DOHH2 (cell line): ENCODE results near the gene SOBP.

ENCODE experiments used
- H3F3A ChIP-seq: fragments of 200-600 bp; sonication (generic), shearing (Covaris generic); 2 replicates; pipeline ENCODE4 v1.6.0; 2016; ENCODE audit warnings: antibody characterized with exemption, mild to moderate bottlenecking; ENCODE audit not compliant: control insufficient read depth, insufficient read depth
- H3K27ac ChIP-seq: fragments of 200-600 bp; sonication (generic); 2 replicates; pipeline ENCODE4 v1.5.1; 2014; ENCODE audit warnings: low read depth, mild to moderate bottlenecking, low read length, moderate library complexity
- H3K27me3 ChIP-seq: fragments of 200-600 bp; sonication (generic); 2 replicates; pipeline ENCODE4 v1.6.1; 2014; ENCODE audit warnings: mild to moderate bottlenecking, low read length, mixed read lengths; ENCODE audit not compliant: control insufficient read depth
- H3K36me3 ChIP-seq: fragments of 200-600 bp; sonication (generic); 2 replicates; pipeline ENCODE4 v1.6.1; 2014; ENCODE audit warnings: mild to moderate bottlenecking, low read length, moderate library complexity, mixed read lengths; ENCODE audit not compliant: control insufficient read depth
- H3K4me1 ChIP-seq: fragments of 200-600 bp; sonication (generic); 2 replicates; pipeline ENCODE4 v1.6.1; 2014; ENCODE audit warnings: mild to moderate bottlenecking, low read length, mixed read lengths; ENCODE audit not compliant: control insufficient read depth
- H3K4me2 ChIP-seq: fragments of 200-600 bp; sonication (generic); 2 replicates; pipeline ENCODE4 v1.6.0; 2014; ENCODE audit warnings: mild to moderate bottlenecking, low read length, moderate library complexity
- H3K4me3 ChIP-seq: fragments of 200-600 bp; sonication (generic); 2 replicates; pipeline ENCODE4 v1.5.1; 2014; ENCODE audit warnings: mild to moderate bottlenecking, low read length, mixed read lengths
- H3K79me2 ChIP-seq: fragments of 200-600 bp; sonication (generic); 2 replicates; pipeline ENCODE4 v1.6.1; 2014; ENCODE audit warnings: mild to moderate bottlenecking, low read length, mixed read lengths; ENCODE audit not compliant: control insufficient read depth
- H3K9me2 ChIP-seq: fragments of 200-600 bp; sonication (generic); replicated peaks from 2 replicates; pipeline ENCODE4 v1.6.1; 2014; ENCODE audit warnings: mild to moderate bottlenecking, low read length, mixed read lengths; ENCODE audit not compliant: control insufficient read depth
- H3K9me3 ChIP-seq: fragments of 200-600 bp; sonication (generic); 2 replicates; pipeline ENCODE4 v1.6.1; 2014; ENCODE audit warnings: antibody characterized with exemption, low read length, mixed read lengths; ENCODE audit not compliant: control insufficient read depth, insufficient read depth
- H4K20me1 ChIP-seq: fragments of 200-600 bp; sonication (generic); 2 replicates; pipeline ENCODE4 v1.6.0; 2014; ENCODE audit warnings: low read depth, mild to moderate bottlenecking, antibody characterized with exemption, low read length, moderate library complexity; ENCODE audit not compliant: control insufficient read depth, insufficient read depth
- EZH2phosphoT487 ChIP-seq: fragments of 200-600 bp; sonication (generic); IDR thresholded peaks from 2 replicates; pipeline ENCODE4 v1.6.1; 2017; ENCODE audit warnings: borderline replicate concordance, mild to moderate bottlenecking, antibody characterized with exemption, low read length, moderate library complexity, mixed read lengths
- TF ChIP-seq, protein P1 (sequence below): fragments of 200-600 bp; sonication (generic); IDR thresholded peaks from one replicate; pipeline ENCODE4 v1.5.1; 2014; ENCODE audit warnings: antibody characterized with exemption, mild to moderate bottlenecking, low read depth, low read length; ENCODE audit not compliant: poor library complexity, severe bottlenecking

SOBP gene

DNA sequence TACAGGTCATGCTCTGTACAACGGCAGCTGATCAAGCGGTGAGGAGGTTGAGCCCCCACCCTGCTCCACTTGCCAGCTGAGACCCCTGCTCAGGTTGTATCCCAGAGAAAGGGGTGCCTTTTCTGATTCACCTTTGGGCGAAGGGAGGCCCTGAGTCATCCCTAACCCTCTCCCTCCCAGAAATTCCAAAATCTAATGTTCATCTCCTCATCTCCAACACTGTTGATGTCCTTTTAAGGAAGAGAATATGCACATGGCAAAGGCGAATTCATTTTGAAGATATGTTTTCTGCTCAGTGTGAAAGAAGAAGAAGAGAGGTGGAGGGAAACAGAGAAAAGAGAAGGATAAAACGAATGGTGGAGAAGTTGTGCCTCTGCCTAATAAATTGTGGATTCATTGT lies 213.7 kb downstream of the SOBP start:
- no peaks in the 10 kb centered on the region for H3F3A ChIP-seq

DNA sequence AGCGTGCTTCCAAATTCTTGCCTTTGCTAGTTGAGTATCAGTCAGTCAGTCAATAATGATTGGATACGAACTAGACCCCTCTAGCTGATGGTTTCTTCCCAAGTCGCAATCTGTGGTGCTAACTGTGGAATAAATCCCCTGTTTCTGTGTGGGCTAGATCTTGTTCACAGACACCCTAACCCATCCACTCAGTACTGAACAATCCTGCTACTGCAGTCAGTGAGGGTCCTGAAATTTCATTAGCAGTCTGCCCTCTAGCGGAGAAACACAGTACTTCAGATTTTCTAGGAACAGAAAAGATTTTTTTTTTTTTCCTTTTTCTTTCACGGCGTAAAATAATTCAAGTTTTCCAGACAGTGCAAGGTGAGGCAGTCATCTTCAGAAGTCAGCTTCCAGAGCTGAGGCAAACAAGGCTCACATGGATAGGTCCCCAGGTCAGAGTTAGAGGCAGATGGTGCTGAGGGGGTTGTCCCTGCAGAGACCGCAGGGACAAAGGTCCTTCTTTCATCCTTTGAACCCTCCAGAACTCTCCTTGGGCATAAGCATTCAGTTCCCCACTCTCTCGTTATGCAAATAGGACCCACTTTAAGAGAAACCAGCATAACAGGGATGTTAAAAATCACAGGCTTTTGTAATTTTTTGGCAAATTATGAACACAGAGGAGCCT lies 214.6 kb downstream of the SOBP start:
- no peak overlapping the region for H3K27ac ChIP-seq
- H3K4me2 ChIP-seq = no peak overlapping the region
- peaks cover 4% of the 10 kb centered on the region for H3K27me3 ChIP-seq
- H4K20me1 ChIP-seq = no peaks in the 10 kb centered on the region
- no peaks in the 10 kb centered on the region for H3K9me3 ChIP-seq
- H3K79me2 ChIP-seq = no peaks in the 10 kb centered on the region
- TF ChIP-seq EZH2phosphoT487 = no peak
- TF ChIP-seq, protein P1, sequence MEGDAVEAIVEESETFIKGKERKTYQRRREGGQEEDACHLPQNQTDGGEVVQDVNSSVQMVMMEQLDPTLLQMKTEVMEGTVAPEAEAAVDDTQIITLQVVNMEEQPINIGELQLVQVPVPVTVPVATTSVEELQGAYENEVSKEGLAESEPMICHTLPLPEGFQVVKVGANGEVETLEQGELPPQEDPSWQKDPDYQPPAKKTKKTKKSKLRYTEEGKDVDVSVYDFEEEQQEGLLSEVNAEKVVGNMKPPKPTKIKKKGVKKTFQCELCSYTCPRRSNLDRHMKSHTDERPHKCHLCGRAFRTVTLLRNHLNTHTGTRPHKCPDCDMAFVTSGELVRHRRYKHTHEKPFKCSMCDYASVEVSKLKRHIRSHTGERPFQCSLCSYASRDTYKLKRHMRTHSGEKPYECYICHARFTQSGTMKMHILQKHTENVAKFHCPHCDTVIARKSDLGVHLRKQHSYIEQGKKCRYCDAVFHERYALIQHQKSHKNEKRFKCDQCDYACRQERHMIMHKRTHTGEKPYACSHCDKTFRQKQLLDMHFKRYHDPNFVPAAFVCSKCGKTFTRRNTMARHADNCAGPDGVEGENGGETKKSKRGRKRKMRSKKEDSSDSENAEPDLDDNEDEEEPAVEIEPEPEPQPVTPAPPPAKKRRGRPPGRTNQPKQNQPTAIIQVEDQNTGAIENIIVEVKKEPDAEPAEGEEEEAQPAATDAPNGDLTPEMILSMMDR = peak; percentile 89
- H3F3A ChIP-seq = no peaks in the 10 kb centered on the region
- H3K9me2 ChIP-seq = no peaks in the 10 kb centered on the region
- H3K4me3 ChIP-seq = no peak overlapping the region
- H3K36me3 ChIP-seq = no peaks in the 10 kb centered on the region
- H3K4me1 ChIP-seq = no peaks in the 10 kb centered on the region

More for the DNA sequence above, 213.7 kb downstream of the SOBP start:
- H3K36me3 ChIP-seq = no peaks in the 10 kb centered on the region
- no peak overlapping the region for H3K4me3 ChIP-seq
- no peaks in the 10 kb centered on the region for H3K4me1 ChIP-seq
- no peaks in the 10 kb centered on the region for H3K79me2 ChIP-seq
- no peaks in the 10 kb centered on the region for H4K20me1 ChIP-seq
- H3K27ac ChIP-seq = no peak overlapping the region
- no peaks in the 10 kb centered on the region for H3K9me2 ChIP-seq
- no peaks in the 10 kb centered on the region for H3K9me3 ChIP-seq
- peaks cover 9% of the 10 kb centered on the region for H3K27me3 ChIP-seq
- TF ChIP-seq EZH2phosphoT487 = no peak
- TF ChIP-seq, protein P1 = no peak
- no peak overlapping the region for H3K4me2 ChIP-seq

DNA sequence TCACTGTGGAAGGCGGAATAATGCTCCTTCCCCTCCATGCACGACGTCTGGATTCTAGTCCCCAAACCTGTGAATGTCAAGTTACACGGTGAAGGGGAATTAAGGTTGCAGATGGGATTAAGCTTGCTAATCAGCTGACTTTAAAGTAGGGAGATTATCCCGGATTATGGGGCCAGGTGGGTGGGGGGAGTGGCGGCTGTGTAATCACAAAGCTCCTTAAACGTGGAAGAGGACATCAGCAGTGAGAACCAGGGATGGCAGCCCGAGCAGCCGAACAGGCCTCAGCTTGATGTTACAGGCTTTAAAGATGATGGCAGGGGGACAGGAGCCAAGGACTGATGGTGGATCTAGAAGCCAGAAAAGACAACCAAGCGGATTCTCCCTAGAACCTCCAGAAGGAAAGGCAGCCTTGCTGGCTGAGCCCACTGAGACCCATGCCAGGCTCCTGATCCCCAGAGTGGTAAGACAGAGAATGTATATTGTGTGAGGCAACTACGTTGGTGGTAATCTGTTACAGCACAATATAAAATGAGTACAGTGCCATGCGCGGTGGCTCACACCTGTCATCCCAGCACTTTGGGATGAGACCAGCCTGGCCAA lies 216.7 kb downstream of the SOBP start:
- H4K20me1 ChIP-seq = no peaks in the 10 kb centered on the region
- no peak for TF ChIP-seq EZH2phosphoT487
- TF ChIP-seq, protein P1 = no peak
- H3K27me3 ChIP-seq = no peaks in the 10 kb centered on the region
- H3K4me3 ChIP-seq = no peak overlapping the region
- no peaks in the 10 kb centered on the region for H3K79me2 ChIP-seq
- no peaks in the 10 kb centered on the region for H3F3A ChIP-seq
- H3K9me2 ChIP-seq = no peaks in the 10 kb centered on the region
- no peaks in the 10 kb centered on the region for H3K36me3 ChIP-seq
- H3K4me2 ChIP-seq = no peak overlapping the region
- no peaks in the 10 kb centered on the region for H3K9me3 ChIP-seq
- H3K27ac ChIP-seq = no peak overlapping the region
- H3K4me1 ChIP-seq = no peaks in the 10 kb centered on the region
